Measurements from ENCODE around the gene STX4.

STX4 gene

GRCh38 chr16:31071861-31072260 lies 38.5 kb downstream of the STX4 start:
- no peak for DNase-seq

- DNase-seq, result no peak
Measured at GRCh38 chr16:31072540-31073141, 39.3 kb downstream of the STX4 start.

- DNase-seq, result peak; percentile 70 to 75 (median 73)
Measured at GRCh38 chr16:31073142-31073969, 40.0 kb downstream of the STX4 start.

- peak; percentile 92 to 95 (median 94) for DNase-seq
Measured at GRCh38 chr16:31073970-31074813, 40.8 kb downstream of the STX4 start, which contains the start of the genes ZNF646 and ZNF668. Gene ZNF646 (plus strand): TSS chr16:31074422. CDS start chr16:31076325, 1,903 bp downstream. Gene ZNF668 (minus strand): TSS chr16:31074240. CDS start chr16:31064459, 9,781 bp downstream.

GRCh38 chr16:31074814-31075183 lies 41.4 kb downstream of the STX4 start:
- DNase-seq, result no peak

- no peak for DNase-seq
Measured at GRCh38 chr16:31076319-31076718, 43.0 kb downstream of the STX4 start.

GRCh38 chr16:31077024-31077423 lies 43.7 kb downstream of the STX4 start:
- no peak for DNase-seq

GRCh38 chr16:31077592-31078396 lies 44.4 kb downstream of the STX4 start:
- DNase-seq, result no peak

GRCh38 chr16:31078597-31079341 lies 45.4 kb downstream of the STX4 start:
- DNase-seq, result no peak

GRCh38 chr16:31079342-31079944 lies 46.1 kb downstream of the STX4 start:
- DNase-seq, result no peak

GRCh38 chr16:31080035-31080629 lies 46.8 kb downstream of the STX4 start:
- DNase-seq, result no peak

GRCh38 chr16:31080756-31081419 lies 47.5 kb downstream of the STX4 start:
- DNase-seq, result no peak

- no peak for DNase-seq
Measured at GRCh38 chr16:31081428-31082351, 48.3 kb downstream of the STX4 start.

- DNase-seq, result no peak
Measured at GRCh38 chr16:31082368-31083045, 49.1 kb downstream of the STX4 start.

- no peak for DNase-seq
Measured at GRCh38 chr16:31083081-31083480, 49.7 kb downstream of the STX4 start.

GRCh38 chr16:31083556-31083955 lies 50.2 kb downstream of the STX4 start:
- no peak for DNase-seq

- no peak for DNase-seq
Measured at GRCh38 chr16:31083981-31084380, 50.6 kb downstream of the STX4 start.

- no peak for DNase-seq
Measured at GRCh38 chr16:31084584-31085302, 51.4 kb downstream of the STX4 start.
